ENCODE data around the gene CLIC5.

GRCh38 chr6:45986746-45987274, 28.9 kb downstream of the CLIC5 start:
- TF ChIP-seq CTCF (IDR thresholded peaks at IDR 0.05): no peak
- TF ChIP-seq EZH2 (IDR thresholded peaks at IDR 0.05; ENCODE audit: borderline replicate concordance, insufficient read depth, low read depth, low read length, poor library complexity, severe bottlenecking): no peak

All from B cell (primary cell).